Upper lobe of left lung (tissue), 6 donors: ENCODE measurements around the gene HSD3B2. TPM values are rescaled to one million over a fixed set of nuclear protein-coding genes. Genes with fewer than 3 reads are reported as not detected.

Experiments used
- ATAC-seq, 2 donors: fragments of 200-7000 bp; cut with Tn5 transposase; one replicate each; pipeline ENCODE4 v1.9.1; 2022; ENCODE audit warnings: mild to moderate bottlenecking in 2 of 2, moderate library complexity in 2 of 2; ENCODE audit not compliant: low FRiP score in 2 of 2
- DNase-seq, 2 donors: peaks; one replicate each; pipeline ENCODE4 v3.0.0-alpha.2; 2019 to 2020
- H3K27ac ChIP-seq, 4 donors: fragments of 200-600 bp; sonication (generic); one replicate each; pipeline ENCODE4 v1.5.1; 2016 to 2019
- H3K27me3 ChIP-seq, 4 donors: fragments of 200-600 bp; sonication (generic); one replicate each; pipeline ENCODE4 v1.5.1; 2017 to 2019
- H3K36me3 ChIP-seq, 4 donors: fragments of 200-600 bp; sonication (generic); one replicate each; pipeline ENCODE4 v1.5.1; 2016 to 2019
- H3K4me1 ChIP-seq, 4 donors: fragments of 200-600 bp; sonication (generic); one replicate each; pipeline ENCODE4 v1.5.1; 2018 to 2019
- H3K4me3 ChIP-seq, 4 donors: fragments of 200-600 bp; sonication (generic); one replicate each; pipeline ENCODE4 v1.5.1; 2017 to 2019; ENCODE audit warnings: mild to moderate bottlenecking in 2 of 4, moderate library complexity in 1 of 4
- H3K9me3 ChIP-seq, 4 donors: fragments of 200-600 bp; sonication (generic); one replicate each; pipeline ENCODE4 v1.5.1; 2018 to 2019
- CTCF ChIP-seq, 6 experiments: fragments of 450-650 bp in 4 of 6; fragments of 200-600 bp in 2 of 6; sonication (generic) in 2 of 6; IDR thresholded peaks; one replicate each; pipeline ENCODE4 v1.5.1; 2016 to 2019; ENCODE audit warnings: antibody characterized with exemption in 6 of 6
- EP300 ChIP-seq, 4 donors: sonication (generic); formaldehyde crosslinking; IDR thresholded peaks; one replicate each; pipeline ENCODE4 v1.5.1; 2017; ENCODE audit warnings: antibody characterized with exemption in 4 of 4, control low read depth in 2 of 4
- POLR2A ChIP-seq, 4 donors: fragments of 450-650 bp; IDR thresholded peaks; one replicate each; pipeline ENCODE4 v1.5.1; 2016 to 2017; ENCODE audit warnings: antibody characterized with exemption in 4 of 4, mild to moderate bottlenecking in 2 of 4
- POLR2AphosphoS5 ChIP-seq, 2 donors: sonication (generic); formaldehyde crosslinking; IDR thresholded peaks; one replicate each; pipeline ENCODE4 v1.5.1; 2017; ENCODE audit warnings: antibody characterized with exemption in 2 of 2
- WGBS, 2 donors: methylation state at CpG; one replicate each; pipeline ENCODE4 v1.1.5; 2017 to 2018; 5-methylcytosine and 5-hydroxymethylcytosine counted together
- total RNA-seq, 6 donors: library from RNA; depleted of rRNA in 4 of 6; stranded (reverse); fragments of >200 nt in 4 of 6; gene quantifications; one replicate each; pipeline versions ENCODE4 v1.1.0 to v1.2.1, GENCODE V29; 2016 to 2021
- donor health status: DM: no; HTN: no; CAD: no; lungs with moderate emphysema.
- donor health status: DM: no; HTN: yes; CAD: no; lungs with severe emphysema.

HSD3B2 gene
- total RNA-seq, 6 donors from 2014 or later: 2.1 TPM; not detected in 4

GRCh38 chr1:119428991-119429390, 14.0 kb downstream of the HSD3B2 start:
- Histone ChIP-seq H3K27ac (no peak overlapping the region), H3K4me3 (no peak overlapping the region), H3K36me3 (no peaks in the 10 kb centered on the region), H3K27me3 (no peaks in the 10 kb centered on the region), H3K9me3 (no peaks in the 10 kb centered on the region), H3K4me1 (no peaks in the 10 kb centered on the region)
- TF ChIP-seq EP300 (IDR thresholded peaks at IDR 0.05): no peak
- TF ChIP-seq POLR2AphosphoS5 (IDR thresholded peaks at IDR 0.05): no peak
- no peak for TF ChIP-seq POLR2A (IDR thresholded peaks at IDR 0.05)
- no peak for TF ChIP-seq CTCF (IDR thresholded peaks at IDR 0.05)
- ATAC-seq (no peak), DNase-seq (no peak)
- 93 to 94% methylated on average over 2 of the region's 2 CpGs for WGBS, 2 donors

- Histone ChIP-seq H3K4me3 (no peak overlapping the region), H3K27ac (no peak overlapping the region), H3K36me3 (no peaks in the 10 kb centered on the region), H3K27me3 (no peaks in the 10 kb centered on the region), H3K4me1 (no peaks in the 10 kb centered on the region), H3K9me3 (no peaks in the 10 kb centered on the region)
- ATAC-seq (no peak), DNase-seq (no peak)
- WGBS, 2 donors: 61 to 67% methylated on average over 4 of the region's 4 CpGs
- TF ChIP-seq EP300 (IDR thresholded peaks at IDR 0.05) (no peak), CTCF (IDR thresholded peaks at IDR 0.05) (no peak), POLR2AphosphoS5 (IDR thresholded peaks at IDR 0.05) (no peak), POLR2A (IDR thresholded peaks at IDR 0.05) (no peak)
Measured at GRCh38 chr1:119429687-119430086, 14.7 kb downstream of the HSD3B2 start.

GRCh38 chr1:119430486-119430885, 15.5 kb downstream of the HSD3B2 start:
- Histone ChIP-seq H3K36me3 (no peaks in the 10 kb centered on the region), H3K27me3 (no peaks in the 10 kb centered on the region), H3K4me3 (no peak overlapping the region), H3K9me3 (no peaks in the 10 kb centered on the region), H3K4me1 (no peaks in the 10 kb centered on the region), H3K27ac (no peak overlapping the region)
- no peak for DNase-seq
- no peak for ATAC-seq
- WGBS, 2 donors: 77 to 89% methylated on average over 2 of the region's 2 CpGs
- no peak for TF ChIP-seq CTCF (IDR thresholded peaks at IDR 0.05)
- TF ChIP-seq POLR2AphosphoS5 (IDR thresholded peaks at IDR 0.05): no peak
- TF ChIP-seq POLR2A (IDR thresholded peaks at IDR 0.05): no peak
- TF ChIP-seq EP300 (IDR thresholded peaks at IDR 0.05): no peak

GRCh38 chr1:119431836-119432235, 16.9 kb downstream of the HSD3B2 start:
- DNase-seq (no peak), ATAC-seq (no peak)
- no peak overlapping the region for H3K27ac ChIP-seq
- no peaks in the 10 kb centered on the region for H3K27me3 ChIP-seq
- H3K4me3 ChIP-seq: no peak overlapping the region
- no peaks in the 10 kb centered on the region for H3K36me3 ChIP-seq
- no peaks in the 10 kb centered on the region for H3K9me3 ChIP-seq
- no peaks in the 10 kb centered on the region for H3K4me1 ChIP-seq
- 73 to 84% methylated on average over 3 of the region's 3 CpGs for WGBS, 2 donors
- no peak for TF ChIP-seq CTCF (IDR thresholded peaks at IDR 0.05)
- no peak for TF ChIP-seq POLR2A (IDR thresholded peaks at IDR 0.05)
- TF ChIP-seq EP300 (IDR thresholded peaks at IDR 0.05): no peak
- no peak for TF ChIP-seq POLR2AphosphoS5 (IDR thresholded peaks at IDR 0.05)

GRCh38 chr1:119435052-119435451, 20.1 kb downstream of the HSD3B2 start:
- TF ChIP-seq CTCF (IDR thresholded peaks at IDR 0.05): no peak
- no peak for TF ChIP-seq POLR2A (IDR thresholded peaks at IDR 0.05)
- TF ChIP-seq POLR2AphosphoS5 (IDR thresholded peaks at IDR 0.05): no peak
- no peak for TF ChIP-seq EP300 (IDR thresholded peaks at IDR 0.05)
- no peaks in the 10 kb centered on the region for H3K9me3 ChIP-seq
- ATAC-seq (no peak), DNase-seq (no peak)
- 89% methylated on average over 3 of the region's 3 CpGs for WGBS, 2 donors
- H3K27ac ChIP-seq: no peak overlapping the region
- no peaks in the 10 kb centered on the region for H3K36me3 ChIP-seq
- H3K4me1 ChIP-seq: no peaks in the 10 kb centered on the region
- no peak overlapping the region for H3K4me3 ChIP-seq
- H3K27me3 ChIP-seq: no peaks in the 10 kb centered on the region
